Measurements from ENCODE around the gene IDH1.

Gene IDH1

GRCh38 chr2:208280234-208280633, 25.4 kb upstream of the IDH1 start:
- TF ChIP-seq CTCF (IDR thresholded peaks at IDR 0.05): no peak
- Histone ChIP-seq H3K79me2 (peaks cover 12% of the 10 kb centered on the region), H3K9me3 (ENCODE audit: control insufficient read depth, low read length) (no peaks in the 10 kb centered on the region), H3K4me2 (ENCODE audit: low read length) (no peak overlapping the region), H3K9ac (no peak overlapping the region), H3K27ac (no peak overlapping the region), H3K36me3 (ENCODE audit: control insufficient read depth, insufficient read depth, low read length) (no peaks in the 10 kb centered on the region), H3K27me3 (ENCODE audit: control insufficient read depth, insufficient read depth, low read length) (no peaks in the 10 kb centered on the region), H3K4me1 (no peaks in the 10 kb centered on the region), H3K4me3 (ENCODE audit: low read depth, low read length) (no peak overlapping the region), H2AFZ (no peak overlapping the region)

- H3K4me3 ChIP-seq (ENCODE audit: low read depth, low read length): no peak overlapping the region
- no peak overlapping the region for H3K9ac ChIP-seq
- peaks cover 12% of the 10 kb centered on the region for H3K79me2 ChIP-seq
- H3K27me3 ChIP-seq (ENCODE audit: control insufficient read depth, insufficient read depth, low read length): no peaks in the 10 kb centered on the region
- H2AFZ ChIP-seq: no peak overlapping the region
- H3K4me2 ChIP-seq (ENCODE audit: low read length): no peak overlapping the region
- no peaks in the 10 kb centered on the region for H3K36me3 ChIP-seq (ENCODE audit: control insufficient read depth, insufficient read depth, low read length)
- H3K4me1 ChIP-seq: no peaks in the 10 kb centered on the region
- H3K9me3 ChIP-seq (ENCODE audit: control insufficient read depth, low read length): no peaks in the 10 kb centered on the region
- no peak overlapping the region for H3K27ac ChIP-seq
- no peak for TF ChIP-seq CTCF (IDR thresholded peaks at IDR 0.05)
Measured at GRCh38 chr2:208279236-208279635, 24.4 kb upstream of the IDH1 start.

GRCh38 chr2:208278549-208278948, 23.7 kb upstream of the IDH1 start:
- TF ChIP-seq CTCF (IDR thresholded peaks at IDR 0.05): no peak
- Histone ChIP-seq H3K4me1 (no peaks in the 10 kb centered on the region), H3K4me2 (ENCODE audit: low read length) (no peak overlapping the region), H3K27me3 (ENCODE audit: control insufficient read depth, insufficient read depth, low read length) (no peaks in the 10 kb centered on the region), H3K9me3 (ENCODE audit: control insufficient read depth, low read length) (no peaks in the 10 kb centered on the region), H3K4me3 (ENCODE audit: low read depth, low read length) (no peak overlapping the region), H3K79me2 (peaks cover 12% of the 10 kb centered on the region), H2AFZ (no peak overlapping the region), H3K36me3 (ENCODE audit: control insufficient read depth, insufficient read depth, low read length) (no peaks in the 10 kb centered on the region), H3K27ac (no peak overlapping the region), H3K9ac (no peak overlapping the region)

- Histone ChIP-seq H3K4me1 (no peaks in the 10 kb centered on the region), H2AFZ (no peak overlapping the region), H3K79me2 (peaks cover 2% of the 10 kb centered on the region), H3K36me3 (ENCODE audit: control insufficient read depth, insufficient read depth, low read length) (no peaks in the 10 kb centered on the region), H3K9me3 (ENCODE audit: control insufficient read depth, low read length) (no peaks in the 10 kb centered on the region), H3K9ac (no peak overlapping the region), H3K4me3 (ENCODE audit: low read depth, low read length) (no peak overlapping the region), H3K27me3 (ENCODE audit: control insufficient read depth, insufficient read depth, low read length) (no peaks in the 10 kb centered on the region), H3K4me2 (ENCODE audit: low read length) (no peak overlapping the region), H3K27ac (no peak overlapping the region)
- no peak for TF ChIP-seq CTCF (IDR thresholded peaks at IDR 0.05)
Measured at GRCh38 chr2:208274748-208275147, 19.9 kb upstream of the IDH1 start.

GRCh38 chr2:208269091-208269490, 14.2 kb upstream of the IDH1 start:
- Histone ChIP-seq H3K4me2 (ENCODE audit: low read length) (no peak overlapping the region), H3K9me3 (ENCODE audit: control insufficient read depth, low read length) (no peaks in the 10 kb centered on the region), H2AFZ (no peak overlapping the region), H3K4me1 (peaks cover 6% of the 10 kb centered on the region), H3K9ac (no peak overlapping the region), H3K27me3 (ENCODE audit: control insufficient read depth, insufficient read depth, low read length) (no peaks in the 10 kb centered on the region), H3K79me2 (peaks cover 27% of the 10 kb centered on the region), H3K36me3 (ENCODE audit: control insufficient read depth, insufficient read depth, low read length) (no peaks in the 10 kb centered on the region), H3K4me3 (ENCODE audit: low read depth, low read length) (no peak overlapping the region), H3K27ac (no peak overlapping the region)
- no peak for TF ChIP-seq CTCF (IDR thresholded peaks at IDR 0.05)
